Endodermal cell (in vitro differentiated cells): ENCODE results near the gene CAPN9. TPM values are rescaled to one million over a fixed set of nuclear protein-coding genes. Genes with fewer than 3 reads are reported as not detected.

Experiments
- DNase-seq: peaks from one replicate; pipeline ENCODE4 v3.0.0-alpha.2; 2017
- H3K27ac ChIP-seq: 2 replicates; pipeline ENCODE4 v1.5.1; 2013; ENCODE audit warnings: mild to moderate bottlenecking, low read depth, low read length, moderate library complexity
- H3K27me3 ChIP-seq: 2 replicates; pipeline ENCODE4 v1.6.1; 2013; ENCODE audit warnings: mild to moderate bottlenecking, low read length, moderate library complexity; ENCODE audit not compliant: insufficient read depth, control insufficient read depth, poor library complexity, severe bottlenecking
- H3K36me3 ChIP-seq: 2 replicates; pipeline ENCODE4 v1.7.0; 2013; ENCODE audit warnings: mild to moderate bottlenecking, low read length, moderate library complexity; ENCODE audit not compliant: control insufficient read depth, insufficient read depth
- H3K4me1 ChIP-seq: one replicate; pipeline ENCODE4 v1.7.0; 2013; ENCODE audit warnings: low read length; ENCODE audit not compliant: control insufficient read depth, insufficient read depth
- H3K4me3 ChIP-seq: 2 replicates; pipeline ENCODE4 v1.5.1; 2013; ENCODE audit warnings: mild to moderate bottlenecking, low read length, moderate library complexity
- H3K9ac ChIP-seq: 2 replicates; pipeline ENCODE4 v1.6.1; 2013; ENCODE audit warnings: mild to moderate bottlenecking, low read length, moderate library complexity; ENCODE audit not compliant: poor library complexity, severe bottlenecking; ENCODE audit errors: extremely low read depth
- H3K9me3 ChIP-seq: 2 replicates; pipeline ENCODE4 v1.6.1; 2013; ENCODE audit warnings: mild to moderate bottlenecking, low read length, moderate library complexity; ENCODE audit not compliant: control insufficient read depth
- H3K27ac Mint-ChIP-seq: 2 replicates; pipeline ENCODE4 v1.8.0; 2020; ENCODE audit warnings: mixed read lengths
- H3K27me3 Mint-ChIP-seq: 2 replicates; pipeline ENCODE4 v1.8.0; 2021; ENCODE audit warnings: mild to moderate bottlenecking, mixed read lengths; ENCODE audit not compliant: insufficient read depth
- H3K36me3 Mint-ChIP-seq: 2 replicates; pipeline ENCODE4 v1.8.0; 2020; ENCODE audit warnings: low read depth, mixed read lengths
- H3K4me1 Mint-ChIP-seq: 2 replicates; pipeline ENCODE4 v1.8.0; 2020; ENCODE audit warnings: mixed read lengths
- H3K4me3 Mint-ChIP-seq: 2 replicates; pipeline ENCODE4 v1.8.0; 2020; ENCODE audit warnings: mild to moderate bottlenecking, moderate library complexity, mixed read lengths
- H3K9me3 Mint-ChIP-seq: 2 replicates; pipeline ENCODE4 v1.8.0; 2020; ENCODE audit warnings: mild to moderate bottlenecking, mixed read lengths
- WGBS, 2 experiments: methylation state at CpG; one replicate each; pipeline versions ENCODE4 v1.1.5 to v1.1.7; 2013; ENCODE audit warnings: missing lambda C conversion rate in 2 of 2, mixed read lengths in 1 of 2; ENCODE audit not compliant: insufficient coverage in 1 of 2, insufficient read length in 1 of 2; 5-methylcytosine and 5-hydroxymethylcytosine counted together
- total RNA-seq, 2 donors: library from RNA; stranded (reverse); fragmentation: NEBNext Ultra II Directional in 1 of 2; extraction: Animal tissue kit (Norgen Biotek cat#: 25700) in 1 of 2; gene quantifications; 2 replicates in 1 of 2; 3 replicates in 1 of 2; pipeline ENCODE4 v1.2.1, GENCODE V29; 2021
- TF ChIP-seq, protein P1 (sequence below): fragments of 200-600 bp; sonication (generic); conservative IDR thresholded peaks from 2 replicates; pipeline ENCODE4 v1.5.0; 2021; ENCODE audit warnings: antibody characterized with exemption, mild to moderate bottlenecking

The CAPN9 gene
- total RNA-seq, 2 donors from 2014 or later, result 1.1 TPM

DNA sequence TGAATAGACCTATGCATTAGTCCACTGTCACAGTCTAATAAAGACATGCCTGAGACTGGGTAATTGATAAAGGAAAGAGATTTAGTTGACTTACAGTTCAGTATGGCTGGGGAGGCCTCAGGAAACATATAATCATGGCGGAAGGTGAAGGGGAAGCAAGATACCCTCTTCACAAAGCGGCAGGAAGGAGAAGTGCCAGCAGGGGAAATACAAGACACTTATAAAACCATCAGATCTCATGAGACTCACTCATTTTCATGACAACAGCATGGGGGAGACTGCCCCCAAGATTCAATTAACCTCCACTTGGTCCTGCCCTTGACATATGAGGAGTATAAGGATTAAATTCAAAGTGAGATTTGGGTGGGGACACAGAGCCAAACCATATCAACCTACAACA, 59.4 kb downstream of the CAPN9 start:
- Histone ChIP-seq H3K9ac (no peak overlapping the region), H3K4me3 (no peak overlapping the region), H3K27ac (no peak overlapping the region), H3K27me3 (no peaks in the 10 kb centered on the region), H3K4me1 (no peaks in the 10 kb centered on the region), H3K36me3 (no peaks in the 10 kb centered on the region), H3K9me3 (peaks cover 1% of the 10 kb centered on the region)
- H3K27ac Mint-ChIP-seq, result no peak overlapping the region
- TF ChIP-seq, protein P1, sequence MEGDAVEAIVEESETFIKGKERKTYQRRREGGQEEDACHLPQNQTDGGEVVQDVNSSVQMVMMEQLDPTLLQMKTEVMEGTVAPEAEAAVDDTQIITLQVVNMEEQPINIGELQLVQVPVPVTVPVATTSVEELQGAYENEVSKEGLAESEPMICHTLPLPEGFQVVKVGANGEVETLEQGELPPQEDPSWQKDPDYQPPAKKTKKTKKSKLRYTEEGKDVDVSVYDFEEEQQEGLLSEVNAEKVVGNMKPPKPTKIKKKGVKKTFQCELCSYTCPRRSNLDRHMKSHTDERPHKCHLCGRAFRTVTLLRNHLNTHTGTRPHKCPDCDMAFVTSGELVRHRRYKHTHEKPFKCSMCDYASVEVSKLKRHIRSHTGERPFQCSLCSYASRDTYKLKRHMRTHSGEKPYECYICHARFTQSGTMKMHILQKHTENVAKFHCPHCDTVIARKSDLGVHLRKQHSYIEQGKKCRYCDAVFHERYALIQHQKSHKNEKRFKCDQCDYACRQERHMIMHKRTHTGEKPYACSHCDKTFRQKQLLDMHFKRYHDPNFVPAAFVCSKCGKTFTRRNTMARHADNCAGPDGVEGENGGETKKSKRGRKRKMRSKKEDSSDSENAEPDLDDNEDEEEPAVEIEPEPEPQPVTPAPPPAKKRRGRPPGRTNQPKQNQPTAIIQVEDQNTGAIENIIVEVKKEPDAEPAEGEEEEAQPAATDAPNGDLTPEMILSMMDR, result no peak
- no peaks in the 10 kb centered on the region for H3K4me1 Mint-ChIP-seq
- H3K9me3 Mint-ChIP-seq, result no peaks in the 10 kb centered on the region
- H3K27me3 Mint-ChIP-seq, result peaks cover 21% of the 10 kb centered on the region
- 98 to 100% methylated on average over 1 to 2 of the region's 2 CpGs for WGBS, 2 experiments
- H3K36me3 Mint-ChIP-seq, result no peaks in the 10 kb centered on the region
- no peak overlapping the region for H3K4me3 Mint-ChIP-seq
- DNase-seq, result no peak

- H3K27me3 Mint-ChIP-seq, result peaks cover 16% of the 10 kb centered on the region
Measured at GRCh38 chr1:230807029-230807428, 59.8 kb downstream of the CAPN9 start.

GRCh38 chr1:230807561-230808280, 60.5 kb downstream of the CAPN9 start:
- H3K9ac ChIP-seq, result no peak overlapping the region
- H3K4me3 ChIP-seq, result no peak overlapping the region
- WGBS, 2 experiments, result 86 to 94% methylated on average over 2 to 3 of the region's 3 CpGs
- H3K4me3 Mint-ChIP-seq, result no peak overlapping the region
- H3K27me3 Mint-ChIP-seq, result peaks cover 17% of the 10 kb centered on the region
- no peaks in the 10 kb centered on the region for H3K36me3 Mint-ChIP-seq
- no peaks in the 10 kb centered on the region for H3K4me1 ChIP-seq
- H3K4me1 Mint-ChIP-seq, result no peaks in the 10 kb centered on the region
- DNase-seq, result peak; percentile 3
- H3K9me3 Mint-ChIP-seq, result peaks cover 6% of the 10 kb centered on the region
- no peak overlapping the region for H3K27ac Mint-ChIP-seq
- H3K27ac ChIP-seq, result no peak overlapping the region
- H3K36me3 ChIP-seq, result no peaks in the 10 kb centered on the region
- TF ChIP-seq, protein P1, result no peak
- no peaks in the 10 kb centered on the region for H3K27me3 ChIP-seq
- H3K9me3 ChIP-seq, result peaks cover 13% of the 10 kb centered on the region

More at GRCh38 chr1:230807029-230807428, 59.8 kb downstream of the CAPN9 start:
- 94 to 100% methylated on average over 2 to 5 of the region's 5 CpGs for WGBS, 2 experiments
- Histone ChIP-seq H3K4me3 (no peak overlapping the region), H3K4me1 (no peaks in the 10 kb centered on the region), H3K27ac (no peak overlapping the region), H3K36me3 (no peaks in the 10 kb centered on the region), H3K9ac (no peak overlapping the region), H3K9me3 (peaks cover 6% of the 10 kb centered on the region), H3K27me3 (no peaks in the 10 kb centered on the region)
- no peaks in the 10 kb centered on the region for H3K36me3 Mint-ChIP-seq
- peak; percentile 17 for DNase-seq
- no peaks in the 10 kb centered on the region for H3K4me1 Mint-ChIP-seq
- H3K27ac Mint-ChIP-seq, result no peak overlapping the region
- TF ChIP-seq, protein P1, result no peak
- no peaks in the 10 kb centered on the region for H3K9me3 Mint-ChIP-seq
- no peak overlapping the region for H3K4me3 Mint-ChIP-seq
